SK-N-SH (cell line): ENCODE measurements around the gene ADCY5. TPM values are rescaled to one million over a fixed set of nuclear protein-coding genes. Genes with fewer than 3 reads are reported as not detected.

Source experiments
- CTCF ChIA-PET: fragments of 300-600, 350-600 bp; formaldehyde crosslinking; extraction: SDS; loops from one replicate; lab custom pipeline; 2021; lab: Yijun Ruan, JAX
- POLR2A ChIA-PET: fragments of 350-600 bp; sonication (Branson Sonifier 250); formaldehyde crosslinking; extraction: SDS; loops from one replicate; lab custom pipeline; 2020; ENCODE audit warnings: antibody characterized with exemption, inconsistent platforms; lab: Yijun Ruan, JAX
- DNase-seq: peaks from one replicate; pipeline ENCODE4 v3.0.0; 2012
- H2AFZ ChIP-seq: fragments of 200-600 bp; sonication (generic); 2 replicates; pipeline ENCODE4 v1.8.1; 2016; ENCODE audit warnings: antibody characterized with exemption, mild to moderate bottlenecking, low read depth
- H3F3A ChIP-seq: fragments of 200-600 bp; sonication (generic); replicated peaks from 2 replicates; pipeline ENCODE3; 2016; ENCODE audit warnings: antibody characterized with exemption, mild to moderate bottlenecking; ENCODE audit not compliant: insufficient read depth
- H3K27ac ChIP-seq, 2 experiments: fragments of 200-500 bp in 1 of 2; fragments of 200-600 bp in 1 of 2; sonication (Bioruptor generic) in 1 of 2; sonication (generic), shearing (Covaris generic) in 1 of 2; 2 replicates each; pipeline versions ENCODE4 v1.5.1 to v1.6.1; 2014 to 2016; ENCODE audit warnings: low read depth in 2 of 2, inconsistent platforms in 1 of 2, low read length in 1 of 2, mild to moderate bottlenecking in 1 of 2, mixed read lengths in 1 of 2
- H3K27me3 ChIP-seq: fragments of 200-600 bp; sonication (generic), shearing (Covaris generic); 2 replicates; pipeline ENCODE4 v1.6.1; 2016; ENCODE audit warnings: mixed run types; ENCODE audit not compliant: insufficient read depth
- H3K36me3 ChIP-seq, 2 experiments: fragments of 200-500 bp in 1 of 2; fragments of 200-600 bp in 1 of 2; sonication (Bioruptor generic) in 1 of 2; sonication (generic) in 1 of 2; replicated peaks in 1 of 2; 2 replicates each; pipeline versions ENCODE3 to v1.5.1; 2014 to 2016; ENCODE audit warnings: low read length in 1 of 2, mild to moderate bottlenecking in 1 of 2; ENCODE audit not compliant: insufficient read depth in 2 of 2, control insufficient read depth in 1 of 2
- H3K4me1 ChIP-seq, 2 experiments: fragments of 200-500 bp in 1 of 2; fragments of 200-600 bp in 1 of 2; sonication (Bioruptor generic) in 1 of 2; sonication (generic), shearing (Covaris generic) in 1 of 2; 2 replicates each; pipeline versions ENCODE4 v1.5.1 to v1.6.1; 2014 to 2016; ENCODE audit warnings: low read depth in 1 of 2, low read length in 1 of 2, mixed run types in 1 of 2; ENCODE audit not compliant: insufficient read depth in 2 of 2, control insufficient read depth in 1 of 2
- H3K4me2 ChIP-seq: fragments of 200-600 bp; sonication (generic), shearing (Covaris generic); 2 replicates; pipeline ENCODE4 v1.6.1; 2017; ENCODE audit warnings: mixed run types
- H3K4me3 ChIP-seq, 2 experiments: fragments of 200-500 bp in 1 of 2; fragments of 200-600 bp in 1 of 2; sonication (Bioruptor generic) in 1 of 2; sonication (generic), shearing (Covaris generic) in 1 of 2; 2 replicates each; pipeline versions ENCODE4 v1.5.1 to v1.8.1; 2014 to 2016; ENCODE audit warnings: low read depth in 2 of 2, inconsistent platforms in 1 of 2, low read length in 1 of 2, mild to moderate bottlenecking in 1 of 2, mixed read lengths in 1 of 2, moderate library complexity in 1 of 2
- H3K79me2 ChIP-seq: fragments of 200-600 bp; sonication (generic); 2 replicates; pipeline ENCODE4 v1.8.1; 2017; ENCODE audit warnings: mild to moderate bottlenecking; ENCODE audit not compliant: insufficient read depth
- H3K9ac ChIP-seq: fragments of 200-600 bp; sonication (generic); 2 replicates; pipeline ENCODE4 v1.6.1; 2017; ENCODE audit warnings: mixed run types
- H3K9me2 ChIP-seq: fragments of 200-600 bp; sonication (generic); 2 replicates; pipeline ENCODE4 v1.6.1; 2017; ENCODE audit warnings: mixed run types
- H3K9me3 ChIP-seq: fragments of 200-600 bp; sonication (generic); 2 replicates; pipeline ENCODE4 v1.6.1; 2017; ENCODE audit warnings: mixed run types, mild to moderate bottlenecking, moderate library complexity
- H4K20me1 ChIP-seq: fragments of 200-600 bp; sonication (generic); 2 replicates; pipeline ENCODE4 v1.6.1; 2017; ENCODE audit warnings: mild to moderate bottlenecking, mixed run types; ENCODE audit not compliant: insufficient read depth
- CHD2 ChIP-seq: fragments of 150-350 bp; IDR thresholded peaks from 2 replicates; pipeline ENCODE4 v1.6.1; 2018; ENCODE audit warnings: low read length; ENCODE audit not compliant: partially characterized antibody
- EP300 ChIP-seq, 2 experiments: IDR thresholded peaks; 2 replicates each; pipeline versions ENCODE4 v1.4.0 to v1.6.1; 2012; ENCODE audit warnings: borderline replicate concordance in 1 of 2, low read depth in 1 of 2, low read length in 1 of 2
- EZH2phosphoT487 ChIP-seq: fragments of 200-600 bp; sonication (generic); IDR thresholded peaks from 2 replicates; pipeline ENCODE4 v1.6.1; 2017; ENCODE audit warnings: low read depth, mixed run types, mild to moderate bottlenecking, antibody characterized with exemption, moderate library complexity, borderline replicate concordance
- FOXJ3 ChIP-seq: sonication (generic); formaldehyde crosslinking; IDR thresholded peaks from 2 replicates; pipeline ENCODE4 v1.5.1; 2020; ENCODE audit warnings: mild to moderate bottlenecking, missing genetic modification reagents
- NRF1 ChIP-seq: IDR thresholded peaks from 2 replicates; pipeline ENCODE4 v1.6.1; 2012; ENCODE audit warnings: low read depth, mild to moderate bottlenecking, low read length
- POLR2AphosphoS5 ChIP-seq: IDR thresholded peaks from 2 replicates; pipeline ENCODE4 v1.6.1; 2012; ENCODE audit warnings: low read depth, low read length
- RAD21 ChIP-seq: IDR thresholded peaks from 2 replicates; pipeline ENCODE4 v1.6.1; 2012; ENCODE audit warnings: mild to moderate bottlenecking, low read length
- RCOR1 ChIP-seq: fragments of 150-350 bp; IDR thresholded peaks from 2 replicates; pipeline ENCODE4 v1.6.1; 2017; ENCODE audit warnings: antibody characterized with exemption, low read length
- RFX5 ChIP-seq: IDR thresholded peaks from 2 replicates; pipeline ENCODE4 v1.6.1; 2012; ENCODE audit warnings: mild to moderate bottlenecking, improper control_type of control experiment, low read length
- RXRA ChIP-seq: IDR thresholded peaks from 2 replicates; pipeline ENCODE4 v1.4.0; 2012; ENCODE audit warnings: low read depth, mild to moderate bottlenecking, borderline replicate concordance
- SMC3 ChIP-seq: IDR thresholded peaks from 2 replicates; pipeline ENCODE4 v1.6.1; 2012; ENCODE audit warnings: low read depth, low read length, improper control_type of control experiment
- TAF1 ChIP-seq: IDR thresholded peaks from 2 replicates; pipeline ENCODE4 v1.6.1; 2012; ENCODE audit warnings: low read depth, mild to moderate bottlenecking, low read length, moderate library complexity, borderline replicate concordance
- TCF12 ChIP-seq: IDR thresholded peaks from 2 replicates; pipeline ENCODE4 v1.4.0; 2012
- WGBS: methylation state at CpG from one replicate; pipeline ENCODE4 v1.1.6; 2017; ENCODE audit warnings: low lambda C conversion rate; 5-methylcytosine and 5-hydroxymethylcytosine counted together
- polyA plus RNA-seq, 3 experiments: library from polyadenylated mRNA; depleted of rRNA; stranded (reverse); fragments of >200 nt; gene quantifications; 2 replicates each; pipeline ENCODE4 v1.2.3, GENCODE V29; 2012
- TF ChIP-seq, protein P1 (sequence below): IDR thresholded peaks from 2 replicates; pipeline ENCODE4 v1.6.1; 2012; ENCODE audit warnings: mild to moderate bottlenecking, low read depth, low read length, moderate library complexity
- TF ChIP-seq, protein P2 (sequence below): fragments of 150-350 bp; IDR thresholded peaks from 2 replicates; pipeline ENCODE4 v1.6.1; 2016; ENCODE audit warnings: mild to moderate bottlenecking, low read depth, low read length
- TF ChIP-seq, protein P3 (sequence below): IDR thresholded peaks from 2 replicates; pipeline ENCODE4 v1.4.0; 2012; ENCODE audit warnings: low read depth, borderline replicate concordance
- TF ChIP-seq, protein P4 (sequence below): IDR thresholded peaks from 2 replicates; pipeline ENCODE4 v1.4.0; 2012; ENCODE audit warnings: low read depth
- TF ChIP-seq, protein P5 (sequence below): IDR thresholded peaks from 2 replicates; pipeline ENCODE4; 2012
- TF ChIP-seq, protein P6 (sequence below): IDR thresholded peaks from 2 replicates; pipeline ENCODE4 v1.4.0; 2012; ENCODE audit warnings: low read depth, borderline replicate concordance
- TF ChIP-seq, protein P7 (sequence below): fragments of 200-600 bp; sonication (generic); IDR thresholded peaks from 2 replicates; pipeline ENCODE4 v1.6.1; 2017; ENCODE audit warnings: antibody characterized with exemption, mild to moderate bottlenecking, moderate library complexity

Gene ADCY5
- polyA plus RNA-seq, 1 of the 3 experiments (the other 2 are of a cell fraction): 0.21 TPM

DNA sequence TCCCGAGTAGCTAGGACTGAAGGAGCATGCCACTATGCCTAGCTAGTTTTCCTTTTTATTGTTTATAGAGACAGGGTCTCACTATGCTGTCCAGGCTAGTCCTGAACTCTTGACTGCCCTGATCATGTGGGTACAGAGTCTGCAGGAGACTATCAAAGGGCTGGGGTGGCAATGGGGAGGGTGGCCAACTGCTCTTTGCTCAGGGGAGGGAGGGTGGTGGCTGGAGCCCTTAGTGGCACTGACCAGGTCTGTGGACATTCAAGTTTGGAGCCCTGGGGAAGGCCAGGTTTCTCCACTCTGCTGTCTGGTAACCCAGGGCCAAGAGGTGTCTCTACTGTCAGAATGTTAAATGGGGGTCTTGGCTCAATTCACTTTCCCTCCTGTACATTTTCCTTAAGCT lies 125.1 kb downstream of the ADCY5 start:
- TF ChIP-seq, protein P1, sequence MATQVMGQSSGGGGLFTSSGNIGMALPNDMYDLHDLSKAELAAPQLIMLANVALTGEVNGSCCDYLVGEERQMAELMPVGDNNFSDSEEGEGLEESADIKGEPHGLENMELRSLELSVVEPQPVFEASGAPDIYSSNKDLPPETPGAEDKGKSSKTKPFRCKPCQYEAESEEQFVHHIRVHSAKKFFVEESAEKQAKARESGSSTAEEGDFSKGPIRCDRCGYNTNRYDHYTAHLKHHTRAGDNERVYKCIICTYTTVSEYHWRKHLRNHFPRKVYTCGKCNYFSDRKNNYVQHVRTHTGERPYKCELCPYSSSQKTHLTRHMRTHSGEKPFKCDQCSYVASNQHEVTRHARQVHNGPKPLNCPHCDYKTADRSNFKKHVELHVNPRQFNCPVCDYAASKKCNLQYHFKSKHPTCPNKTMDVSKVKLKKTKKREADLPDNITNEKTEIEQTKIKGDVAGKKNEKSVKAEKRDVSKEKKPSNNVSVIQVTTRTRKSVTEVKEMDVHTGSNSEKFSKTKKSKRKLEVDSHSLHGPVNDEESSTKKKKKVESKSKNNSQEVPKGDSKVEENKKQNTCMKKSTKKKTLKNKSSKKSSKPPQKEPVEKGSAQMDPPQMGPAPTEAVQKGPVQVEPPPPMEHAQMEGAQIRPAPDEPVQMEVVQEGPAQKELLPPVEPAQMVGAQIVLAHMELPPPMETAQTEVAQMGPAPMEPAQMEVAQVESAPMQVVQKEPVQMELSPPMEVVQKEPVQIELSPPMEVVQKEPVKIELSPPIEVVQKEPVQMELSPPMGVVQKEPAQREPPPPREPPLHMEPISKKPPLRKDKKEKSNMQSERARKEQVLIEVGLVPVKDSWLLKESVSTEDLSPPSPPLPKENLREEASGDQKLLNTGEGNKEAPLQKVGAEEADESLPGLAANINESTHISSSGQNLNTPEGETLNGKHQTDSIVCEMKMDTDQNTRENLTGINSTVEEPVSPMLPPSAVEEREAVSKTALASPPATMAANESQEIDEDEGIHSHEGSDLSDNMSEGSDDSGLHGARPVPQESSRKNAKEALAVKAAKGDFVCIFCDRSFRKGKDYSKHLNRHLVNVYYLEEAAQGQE: no peak
- TF ChIP-seq, protein P2, sequence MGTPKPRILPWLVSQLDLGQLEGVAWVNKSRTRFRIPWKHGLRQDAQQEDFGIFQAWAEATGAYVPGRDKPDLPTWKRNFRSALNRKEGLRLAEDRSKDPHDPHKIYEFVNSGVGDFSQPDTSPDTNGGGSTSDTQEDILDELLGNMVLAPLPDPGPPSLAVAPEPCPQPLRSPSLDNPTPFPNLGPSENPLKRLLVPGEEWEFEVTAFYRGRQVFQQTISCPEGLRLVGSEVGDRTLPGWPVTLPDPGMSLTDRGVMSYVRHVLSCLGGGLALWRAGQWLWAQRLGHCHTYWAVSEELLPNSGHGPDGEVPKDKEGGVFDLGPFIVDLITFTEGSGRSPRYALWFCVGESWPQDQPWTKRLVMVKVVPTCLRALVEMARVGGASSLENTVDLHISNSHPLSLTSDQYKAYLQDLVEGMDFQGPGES: no peak
- TF ChIP-seq POLR2AphosphoS5 (no peak), FOXJ3 (CRISPR knock-in tag) (no peak), EP300 (IDR thresholded peaks at IDR 0.05; ENCODE audit: borderline replicate concordance in 1 of 2, low read depth in 1 of 2, low read length in 1 of 2) (no peak), RCOR1 (no peak), TCF12 (no peak), SMC3 (no peak), NRF1 (no peak), RAD21 (no peak), CHD2 (no peak), RXRA (no peak), TAF1 (no peak), EZH2phosphoT487 (no peak), RFX5 (no peak)
- TF ChIP-seq, protein P3, sequence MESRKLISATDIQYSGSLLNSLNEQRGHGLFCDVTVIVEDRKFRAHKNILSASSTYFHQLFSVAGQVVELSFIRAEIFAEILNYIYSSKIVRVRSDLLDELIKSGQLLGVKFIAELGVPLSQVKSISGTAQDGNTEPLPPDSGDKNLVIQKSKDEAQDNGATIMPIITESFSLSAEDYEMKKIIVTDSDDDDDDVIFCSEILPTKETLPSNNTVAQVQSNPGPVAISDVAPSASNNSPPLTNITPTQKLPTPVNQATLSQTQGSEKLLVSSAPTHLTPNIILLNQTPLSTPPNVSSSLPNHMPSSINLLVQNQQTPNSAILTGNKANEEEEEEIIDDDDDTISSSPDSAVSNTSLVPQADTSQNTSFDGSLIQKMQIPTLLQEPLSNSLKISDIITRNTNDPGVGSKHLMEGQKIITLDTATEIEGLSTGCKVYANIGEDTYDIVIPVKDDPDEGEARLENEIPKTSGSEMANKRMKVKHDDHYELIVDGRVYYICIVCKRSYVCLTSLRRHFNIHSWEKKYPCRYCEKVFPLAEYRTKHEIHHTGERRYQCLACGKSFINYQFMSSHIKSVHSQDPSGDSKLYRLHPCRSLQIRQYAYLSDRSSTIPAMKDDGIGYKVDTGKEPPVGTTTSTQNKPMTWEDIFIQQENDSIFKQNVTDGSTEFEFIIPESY: no peak
- TF ChIP-seq, protein P4, sequence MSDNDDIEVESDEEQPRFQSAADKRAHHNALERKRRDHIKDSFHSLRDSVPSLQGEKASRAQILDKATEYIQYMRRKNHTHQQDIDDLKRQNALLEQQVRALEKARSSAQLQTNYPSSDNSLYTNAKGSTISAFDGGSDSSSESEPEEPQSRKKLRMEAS: no peak
- TF ChIP-seq, protein P5, sequence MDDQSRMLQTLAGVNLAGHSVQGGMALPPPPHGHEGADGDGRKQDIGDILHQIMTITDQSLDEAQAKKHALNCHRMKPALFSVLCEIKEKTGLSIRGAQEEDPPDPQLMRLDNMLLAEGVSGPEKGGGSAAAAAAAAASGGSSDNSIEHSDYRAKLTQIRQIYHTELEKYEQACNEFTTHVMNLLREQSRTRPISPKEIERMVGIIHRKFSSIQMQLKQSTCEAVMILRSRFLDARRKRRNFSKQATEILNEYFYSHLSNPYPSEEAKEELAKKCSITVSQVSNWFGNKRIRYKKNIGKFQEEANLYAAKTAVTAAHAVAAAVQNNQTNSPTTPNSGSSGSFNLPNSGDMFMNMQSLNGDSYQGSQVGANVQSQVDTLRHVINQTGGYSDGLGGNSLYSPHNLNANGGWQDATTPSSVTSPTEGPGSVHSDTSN: no peak
- TF ChIP-seq, protein P6, sequence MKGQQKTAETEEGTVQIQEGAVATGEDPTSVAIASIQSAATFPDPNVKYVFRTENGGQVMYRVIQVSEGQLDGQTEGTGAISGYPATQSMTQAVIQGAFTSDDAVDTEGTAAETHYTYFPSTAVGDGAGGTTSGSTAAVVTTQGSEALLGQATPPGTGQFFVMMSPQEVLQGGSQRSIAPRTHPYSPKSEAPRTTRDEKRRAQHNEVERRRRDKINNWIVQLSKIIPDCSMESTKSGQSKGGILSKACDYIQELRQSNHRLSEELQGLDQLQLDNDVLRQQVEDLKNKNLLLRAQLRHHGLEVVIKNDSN: no peak
- TF ChIP-seq, protein P7, sequence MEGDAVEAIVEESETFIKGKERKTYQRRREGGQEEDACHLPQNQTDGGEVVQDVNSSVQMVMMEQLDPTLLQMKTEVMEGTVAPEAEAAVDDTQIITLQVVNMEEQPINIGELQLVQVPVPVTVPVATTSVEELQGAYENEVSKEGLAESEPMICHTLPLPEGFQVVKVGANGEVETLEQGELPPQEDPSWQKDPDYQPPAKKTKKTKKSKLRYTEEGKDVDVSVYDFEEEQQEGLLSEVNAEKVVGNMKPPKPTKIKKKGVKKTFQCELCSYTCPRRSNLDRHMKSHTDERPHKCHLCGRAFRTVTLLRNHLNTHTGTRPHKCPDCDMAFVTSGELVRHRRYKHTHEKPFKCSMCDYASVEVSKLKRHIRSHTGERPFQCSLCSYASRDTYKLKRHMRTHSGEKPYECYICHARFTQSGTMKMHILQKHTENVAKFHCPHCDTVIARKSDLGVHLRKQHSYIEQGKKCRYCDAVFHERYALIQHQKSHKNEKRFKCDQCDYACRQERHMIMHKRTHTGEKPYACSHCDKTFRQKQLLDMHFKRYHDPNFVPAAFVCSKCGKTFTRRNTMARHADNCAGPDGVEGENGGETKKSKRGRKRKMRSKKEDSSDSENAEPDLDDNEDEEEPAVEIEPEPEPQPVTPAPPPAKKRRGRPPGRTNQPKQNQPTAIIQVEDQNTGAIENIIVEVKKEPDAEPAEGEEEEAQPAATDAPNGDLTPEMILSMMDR: no peak
- no peaks in the 10 kb centered on the region for H3K79me2 ChIP-seq
- no peaks in the 10 kb centered on the region for H3K9me3 ChIP-seq
- H4K20me1 ChIP-seq: no peaks in the 10 kb centered on the region
- 26% methylated on average over 1 of the region's 1 CpG for WGBS
- peaks cover 51% of the 10 kb centered on the region for H3K27me3 ChIP-seq
- H3K9me2 ChIP-seq: no peaks in the 10 kb centered on the region
- H3K4me1 ChIP-seq: peaks cover 0 to 13% of the 10 kb centered on the region in 2 experiments; a peak in 1 of 4 replicates
- no peaks in the 10 kb centered on the region for H3F3A ChIP-seq
- H3K36me3 ChIP-seq: no peaks in the 10 kb centered on the region
- ChIA-PET CTCF (interaction anchor here (1.1 to 16.2 kb wide), 3 partner anchors 15 to 235 kb away, joined by 3 to 275 read pairs (median 5); no protein-coding TSS in a partner anchor), POLR2A (no interaction called here)
- no peak overlapping the region for H2AFZ ChIP-seq
- H3K9ac ChIP-seq: no peak overlapping the region
- no peak overlapping the region for H3K4me3 ChIP-seq
- no peak overlapping the region for H3K4me2 ChIP-seq
- no peak for DNase-seq
- no peak overlapping the region for H3K27ac ChIP-seq
